Measurements from ENCODE around the gene KRTAP17-1. TPM values are rescaled to one million over a fixed set of nuclear protein-coding genes. Genes with fewer than 3 reads are reported as not detected.

Gene KRTAP17-1
- total and polyA plus RNA-seq, 4 donors: not detected

GRCh38 chr17:41326173-41327145 is 10.9 kb upstream of the KRTAP17-1 start:
- H3K36me3 ChIP-seq (ENCODE audit: control insufficient read depth in 1 of 2, insufficient read depth in 2 of 2, low read length in 1 of 2): no peaks in the 10 kb centered on the region
- DNase-seq: no peak
- intact Hi-C loops (cut with DNase I): loop anchor here in 1 of 2 donors (10.0 kb wide), 1 partner anchor 412 kb away; no protein-coding TSS in a partner anchor
- no peaks in the 10 kb centered on the region for H3K9me3 ChIP-seq (ENCODE audit: control insufficient read depth, low read length)
- H3K27me3 ChIP-seq (ENCODE audit: control insufficient read depth in 1 of 2, insufficient read depth in 2 of 2, low read length in 1 of 2): no peaks in the 10 kb centered on the region
- no peak overlapping the region for H3K27ac ChIP-seq (ENCODE audit: low read depth in 1 of 2, low read length in 2 of 2)
- no peaks in the 10 kb centered on the region for H3K4me1 ChIP-seq (ENCODE audit: control insufficient read depth in 1 of 2, insufficient read depth in 2 of 2, low read length in 2 of 2)
- 87 to 88% methylated on average over 18 of the region's 18 CpGs for WGBS, 2 donors
- no peak overlapping the region for H3K4me3 ChIP-seq (ENCODE audit: low read length in 2 of 2)
- no peak for ATAC-seq (ENCODE audit: low FRiP score)

- DNase-seq (no peak), ATAC-seq (ENCODE audit: low FRiP score) (no peak)
- no peak overlapping the region for H3K4me3 ChIP-seq (ENCODE audit: low read length in 2 of 2)
- 85 to 87% methylated on average over 6 of the region's 6 CpGs for WGBS, 2 donors
- H3K4me1 ChIP-seq (ENCODE audit: control insufficient read depth in 1 of 2, insufficient read depth in 2 of 2, low read length in 2 of 2): no peaks in the 10 kb centered on the region
- intact Hi-C loops (cut with DNase I): loop anchor here in 1 of 2 donors (10.0 kb wide), 1 partner anchor 411 kb away; no protein-coding TSS in a partner anchor
- H3K36me3 ChIP-seq (ENCODE audit: control insufficient read depth in 1 of 2, insufficient read depth in 2 of 2, low read length in 1 of 2): no peaks in the 10 kb centered on the region
- no peaks in the 10 kb centered on the region for H3K9me3 ChIP-seq (ENCODE audit: control insufficient read depth, low read length)
- H3K27me3 ChIP-seq (ENCODE audit: control insufficient read depth in 1 of 2, insufficient read depth in 2 of 2, low read length in 1 of 2): no peaks in the 10 kb centered on the region
- no peak overlapping the region for H3K27ac ChIP-seq (ENCODE audit: low read depth in 1 of 2, low read length in 2 of 2)
These were observed 10.1 kb upstream of the KRTAP17-1 start for GRCh38 chr17:41325611-41326010.

GRCh38 chr17:41325126-41325525 is 9.6 kb upstream of the KRTAP17-1 start:
- Histone ChIP-seq H3K4me3 (ENCODE audit: low read length in 2 of 2) (no peak overlapping the region), H3K9me3 (ENCODE audit: control insufficient read depth, low read length) (no peaks in the 10 kb centered on the region), H3K4me1 (ENCODE audit: control insufficient read depth in 1 of 2, insufficient read depth in 2 of 2, low read length in 2 of 2) (no peaks in the 10 kb centered on the region), H3K36me3 (ENCODE audit: control insufficient read depth in 1 of 2, insufficient read depth in 2 of 2, low read length in 1 of 2) (no peaks in the 10 kb centered on the region), H3K27me3 (ENCODE audit: control insufficient read depth in 1 of 2, insufficient read depth in 2 of 2, low read length in 1 of 2) (no peaks in the 10 kb centered on the region), H3K27ac (ENCODE audit: low read depth in 1 of 2, low read length in 2 of 2) (no peak overlapping the region)
- intact Hi-C loops (cut with DNase I): loop anchor here in 1 of 2 donors (10.0 kb wide), 1 partner anchor 410 kb away; no protein-coding TSS in a partner anchor
- WGBS, 2 donors: 87 to 89% methylated on average over 10 of the region's 10 CpGs
- DNase-seq (no peak), ATAC-seq (ENCODE audit: low FRiP score) (no peak)

GRCh38 chr17:41324180-41325075 is 8.9 kb upstream of the KRTAP17-1 start:
- no peaks in the 10 kb centered on the region for H3K4me1 ChIP-seq (ENCODE audit: control insufficient read depth in 1 of 2, insufficient read depth in 2 of 2, low read length in 2 of 2)
- no peak overlapping the region for H3K4me3 ChIP-seq (ENCODE audit: low read length in 2 of 2)
- DNase-seq (no peak), ATAC-seq (ENCODE audit: low FRiP score) (no peak)
- intact Hi-C loops (cut with DNase I): loop anchor here (5.0 to 10.0 kb wide), 2 partner anchors 410 to 522 kb away; no protein-coding TSS in a partner anchor
- H3K27ac ChIP-seq (ENCODE audit: low read depth in 1 of 2, low read length in 2 of 2): no peak overlapping the region
- 62 to 67% methylated on average over 16 of the region's 16 CpGs for WGBS, 2 donors
- H3K36me3 ChIP-seq (ENCODE audit: control insufficient read depth in 1 of 2, insufficient read depth in 2 of 2, low read length in 1 of 2): no peaks in the 10 kb centered on the region
- no peaks in the 10 kb centered on the region for H3K9me3 ChIP-seq (ENCODE audit: control insufficient read depth, low read length)
- H3K27me3 ChIP-seq (ENCODE audit: control insufficient read depth in 1 of 2, insufficient read depth in 2 of 2, low read length in 1 of 2): no peaks in the 10 kb centered on the region

- intact Hi-C loops (cut with DNase I): loop anchor here (5.0 to 10.0 kb wide), 2 partner anchors 408 to 521 kb away; no protein-coding TSS in a partner anchor
- no peaks in the 10 kb centered on the region for H3K36me3 ChIP-seq (ENCODE audit: control insufficient read depth in 1 of 2, insufficient read depth in 2 of 2, low read length in 1 of 2)
- 88 to 89% methylated on average over 10 to 11 of the region's 11 CpGs for WGBS, 2 donors
- H3K4me3 ChIP-seq (ENCODE audit: low read length in 2 of 2): no peak overlapping the region
- ATAC-seq (ENCODE audit: low FRiP score): no peak
- H3K27ac ChIP-seq (ENCODE audit: low read depth in 1 of 2, low read length in 2 of 2): no peak overlapping the region
- no peaks in the 10 kb centered on the region for H3K27me3 ChIP-seq (ENCODE audit: control insufficient read depth in 1 of 2, insufficient read depth in 2 of 2, low read length in 1 of 2)
- no peaks in the 10 kb centered on the region for H3K4me1 ChIP-seq (ENCODE audit: control insufficient read depth in 1 of 2, insufficient read depth in 2 of 2, low read length in 2 of 2)
- DNase-seq: no peak
- H3K9me3 ChIP-seq (ENCODE audit: control insufficient read depth, low read length): no peaks in the 10 kb centered on the region
These were observed 7.7 kb upstream of the KRTAP17-1 start for GRCh38 chr17:41322903-41323895.

GRCh38 chr17:41322094-41322902 is 6.8 kb upstream of the KRTAP17-1 start:
- no peaks in the 10 kb centered on the region for H3K36me3 ChIP-seq (ENCODE audit: control insufficient read depth in 1 of 2, insufficient read depth in 2 of 2, low read length in 1 of 2)
- H3K4me1 ChIP-seq (ENCODE audit: control insufficient read depth in 1 of 2, insufficient read depth in 2 of 2, low read length in 2 of 2): no peaks in the 10 kb centered on the region
- intact Hi-C loops (cut with DNase I): loop anchor here (5.0 to 10.0 kb wide), 2 partner anchors 407 to 520 kb away; no protein-coding TSS in a partner anchor
- no peak overlapping the region for H3K4me3 ChIP-seq (ENCODE audit: low read length in 2 of 2)
- no peaks in the 10 kb centered on the region for H3K9me3 ChIP-seq (ENCODE audit: control insufficient read depth, low read length)
- WGBS, 2 donors: 37 to 41% methylated on average over 5 of the region's 5 CpGs
- ATAC-seq (ENCODE audit: low FRiP score) (no peak), DNase-seq (no peak)
- no peaks in the 10 kb centered on the region for H3K27me3 ChIP-seq (ENCODE audit: control insufficient read depth in 1 of 2, insufficient read depth in 2 of 2, low read length in 1 of 2)
- no peak overlapping the region for H3K27ac ChIP-seq (ENCODE audit: low read depth in 1 of 2, low read length in 2 of 2)

- Histone ChIP-seq H3K36me3 (ENCODE audit: control insufficient read depth in 1 of 2, insufficient read depth in 2 of 2, low read length in 1 of 2) (no peaks in the 10 kb centered on the region), H3K4me3 (ENCODE audit: low read length in 2 of 2) (no peak overlapping the region), H3K4me1 (ENCODE audit: control insufficient read depth in 1 of 2, insufficient read depth in 2 of 2, low read length in 2 of 2) (no peaks in the 10 kb centered on the region), H3K27ac (ENCODE audit: low read depth in 1 of 2, low read length in 2 of 2) (no peak overlapping the region), H3K9me3 (ENCODE audit: control insufficient read depth, low read length) (no peaks in the 10 kb centered on the region), H3K27me3 (ENCODE audit: control insufficient read depth in 1 of 2, insufficient read depth in 2 of 2, low read length in 1 of 2) (peaks cover 0 to 1% of the 10 kb centered on the region in 2 donors)
- no peak for ATAC-seq (ENCODE audit: low FRiP score)
- DNase-seq: no peak
- intact Hi-C loops (cut with DNase I): no loop called here
- 43 to 66% methylated on average over 2 of the region's 2 CpGs for WGBS, 2 donors
These were observed 2.7 kb upstream of the KRTAP17-1 start for GRCh38 chr17:41318231-41318630.

All from aorta (tissue), 5 donors.